GM12892 (cell line): ENCODE data around the gene CXCL13.

Experiments
- POLR2AphosphoS5 ChIP-seq: IDR thresholded peaks from 2 replicates; pipeline ENCODE4 v1.6.1; 2011; ENCODE audit warnings: low read depth, low read length, control low read depth
- TAF1 ChIP-seq: IDR thresholded peaks from 2 replicates; pipeline ENCODE4 v1.6.1; 2011; ENCODE audit warnings: low read depth, mild to moderate bottlenecking, control low read depth, low read length, borderline replicate concordance

DNA sequence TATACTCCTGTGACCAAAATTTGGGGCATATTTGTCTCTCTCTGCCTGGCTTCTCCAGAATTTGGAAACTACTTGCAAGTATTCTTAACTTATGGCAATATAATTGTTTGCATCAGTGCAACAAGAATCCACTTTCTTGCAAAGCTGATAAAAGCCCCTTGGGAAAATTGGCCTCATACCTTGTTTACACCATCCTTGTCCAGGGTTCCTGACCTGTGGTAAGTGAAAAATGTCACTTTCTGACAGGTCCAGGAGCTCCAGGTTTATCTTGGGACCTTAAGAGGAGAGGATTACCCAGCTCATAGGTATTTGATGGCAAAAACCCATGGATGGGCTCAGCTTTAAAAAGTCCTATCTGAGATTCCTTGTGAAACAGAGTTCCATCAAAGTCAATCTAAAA, 29.3 kb upstream of the CXCL13 start:
- TF ChIP-seq TAF1 (no peak), POLR2AphosphoS5 (no peak)
